Astrocyte (in vitro differentiated cells and primary cell): Measurements from ENCODE around the gene IL20.

Experiments used
- CTCF ChIP-seq: IDR thresholded peaks from 2 replicates; pipeline ENCODE4 v1.5.1; 2011; ENCODE audit warnings: low read depth, mild to moderate bottlenecking, inconsistent platforms, low read length, moderate library complexity; ENCODE audit not compliant: insufficient read depth
- EZH2 ChIP-seq: IDR thresholded peaks from 2 replicates; pipeline ENCODE4 v1.6.1; 2012; ENCODE audit warnings: mild to moderate bottlenecking, low read length, inconsistent platforms; ENCODE audit not compliant: insufficient read depth

GRCh38 chr1:206913766-206914537 is 48.5 kb downstream of the IL20 start:
- TF ChIP-seq CTCF (no peak), EZH2 (no peak)
